Esophagus muscularis mucosa (tissue), 4 donors: ENCODE measurements around the gene OTC. TPM values are rescaled to one million over a fixed set of nuclear protein-coding genes. Genes with fewer than 3 reads are reported as not detected.

ENCODE experiments used
- DNase-seq: peaks from one replicate; pipeline ENCODE4 v3.0.0-alpha.2; 2017; ENCODE audit errors: extremely low spot score
- H3K27ac ChIP-seq, 4 donors: fragments of 200-600 bp; sonication (generic); replicated peaks in 1 of 4; 1 replicate in 3 of 4; 2 replicates in 1 of 4; pipeline ENCODE4 v1.5.1; 2016 to 2019; ENCODE audit warnings: mild to moderate bottlenecking in 1 of 4
- H3K27me3 ChIP-seq, 4 donors: fragments of 200-600 bp; sonication (generic); one replicate each; pipeline versions ENCODE4 v1.5.1 to v1.6.0; 2016 to 2019
- H3K36me3 ChIP-seq, 4 donors: fragments of 200-600 bp; sonication (generic); one replicate each; pipeline ENCODE4 v1.5.1; 2016 to 2019
- H3K4me1 ChIP-seq, 4 donors: fragments of 200-600 bp; sonication (generic); one replicate each; pipeline ENCODE4 v1.5.1; 2016 to 2019
- H3K4me3 ChIP-seq, 4 donors: fragments of 200-600 bp; sonication (generic); 1 replicate in 2 of 4; 2 replicates in 2 of 4; pipeline ENCODE4 v1.5.1; 2016 to 2019; ENCODE audit warnings: mild to moderate bottlenecking in 4 of 4, moderate library complexity in 1 of 4
- H3K9me3 ChIP-seq, 4 donors: fragments of 200-600 bp; sonication (generic); 1 replicate in 3 of 4; 2 replicates in 1 of 4; pipeline ENCODE4 v1.5.1; 2016 to 2019
- CTCF ChIP-seq, 3 experiments: fragments of 200-600 bp in 2 of 3; fragments of 450-650 bp in 1 of 3; sonication (generic) in 2 of 3; IDR thresholded peaks; one replicate each; pipeline ENCODE4 v1.5.1; 2017 to 2019; ENCODE audit warnings: antibody characterized with exemption in 3 of 3, mild to moderate bottlenecking in 2 of 3, moderate library complexity in 1 of 3
- EP300 ChIP-seq: sonication (generic); formaldehyde crosslinking; IDR thresholded peaks from one replicate; pipeline ENCODE4 v1.6.1; 2017; ENCODE audit warnings: antibody characterized with exemption
- POLR2A ChIP-seq: fragments of 450-650 bp; IDR thresholded peaks from one replicate; pipeline ENCODE4 v1.6.1; 2017; ENCODE audit warnings: antibody characterized with exemption, moderate library complexity, mild to moderate bottlenecking, low read depth
- POLR2AphosphoS5 ChIP-seq, 2 donors: sonication (generic); formaldehyde crosslinking; IDR thresholded peaks; one replicate each; pipeline ENCODE4 v1.6.1; 2017; ENCODE audit warnings: antibody characterized with exemption in 2 of 2
- WGBS: methylation state at CpG from one replicate; pipeline ENCODE4 v1.1.5; 2018; 5-methylcytosine and 5-hydroxymethylcytosine counted together
- intact Hi-C: fragments of 100-400 bp; cut with DNase I; formaldehyde crosslinking; loops from one replicate; pipeline ENCODE4 v1.15.1; 2023
- total RNA-seq, 4 donors: library from RNA; depleted of rRNA; stranded (reverse); fragments of >200 nt; gene quantifications; one replicate each; pipeline versions ENCODE4 v1.1.0 to v1.2.1, GENCODE V29; 2016

Gene OTC
- total RNA-seq, 4 donors from 2014 or later: 0.23 to 0.42 (median 0.33) TPM; not detected in 1

GRCh38 chrX:38346150-38346549 is 6.3 kb upstream of the OTC start:
- Histone ChIP-seq H3K36me3 (no peaks in the 10 kb centered on the region), H3K4me1 (no peaks in the 10 kb centered on the region), H3K27me3 (peaks cover 0 to 5% (median 0%) of the 10 kb centered on the region in 4 donors), H3K4me3 (no peak overlapping the region), H3K9me3 (no peaks in the 10 kb centered on the region), H3K27ac (no peak overlapping the region)
- DNase-seq: no peak
- 75% methylated on average over 5 of the region's 5 CpGs for WGBS
- intact Hi-C loops: no loop called here
- no peak for TF ChIP-seq CTCF (IDR thresholded peaks at IDR 0.05)
- no peak for TF ChIP-seq EP300
- no peak for TF ChIP-seq POLR2A
- TF ChIP-seq POLR2AphosphoS5 (IDR thresholded peaks at IDR 0.05): no peak

- no peaks in the 10 kb centered on the region for H3K36me3 ChIP-seq
- intact Hi-C loops: no loop called here
- peaks cover 0 to 5% (median 0%) of the 10 kb centered on the region in 4 donors for H3K27me3 ChIP-seq
- TF ChIP-seq EP300 (no peak), POLR2A (no peak), CTCF (IDR thresholded peaks at IDR 0.05) (no peak), POLR2AphosphoS5 (IDR thresholded peaks at IDR 0.05) (no peak)
- H3K4me3 ChIP-seq: no peak overlapping the region
- DNase-seq: no peak
- no peaks in the 10 kb centered on the region for H3K4me1 ChIP-seq
- 86% methylated on average over 2 of the region's 2 CpGs for WGBS
- no peaks in the 10 kb centered on the region for H3K9me3 ChIP-seq
- no peak overlapping the region for H3K27ac ChIP-seq
Observed at GRCh38 chrX:38347136-38347535, 5.3 kb upstream of the OTC start.

DNA sequence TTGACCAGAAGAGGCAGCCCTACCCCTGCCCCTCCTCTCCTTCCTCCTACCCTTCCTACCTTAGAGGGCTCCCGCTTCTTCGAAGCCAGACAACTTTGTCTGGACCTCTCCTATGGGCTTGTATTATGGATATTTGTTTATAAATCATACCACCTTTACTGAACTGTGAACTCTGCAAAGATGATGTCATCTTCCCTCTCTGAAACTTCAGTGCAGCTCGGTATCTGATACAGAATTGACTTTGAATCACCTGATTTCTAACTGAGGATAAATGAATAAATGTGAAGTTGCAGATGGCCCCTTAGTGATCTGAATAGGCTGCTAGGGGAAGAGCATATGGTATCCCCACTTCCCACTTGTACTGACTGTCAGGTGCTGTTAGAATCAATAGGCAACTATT is 1.1 kb upstream of the OTC start:
- Histone ChIP-seq H3K4me3 (no peak overlapping the region), H3K27me3 (peaks cover 0 to 2% (median 0%) of the 10 kb centered on the region in 4 donors), H3K27ac (no peak overlapping the region), H3K36me3 (no peaks in the 10 kb centered on the region), H3K4me1 (no peaks in the 10 kb centered on the region), H3K9me3 (no peaks in the 10 kb centered on the region)
- TF ChIP-seq EP300 (no peak), CTCF (IDR thresholded peaks at IDR 0.05) (no peak)
- 70% methylated on average over 3 of the region's 3 CpGs for WGBS
- DNase-seq: no peak
- intact Hi-C loops: no loop called here

GRCh38 chrX:38356401-38356800 is 4.0 kb downstream of the OTC start:
- Histone ChIP-seq H3K27ac (no peak overlapping the region), H3K4me3 (no peak overlapping the region), H3K4me1 (no peaks in the 10 kb centered on the region), H3K27me3 (peaks cover 0 to 2% (median 0%) of the 10 kb centered on the region in 4 donors), H3K9me3 (no peaks in the 10 kb centered on the region), H3K36me3 (no peaks in the 10 kb centered on the region)
- WGBS: 73% methylated on average over 8 of the region's 8 CpGs
- TF ChIP-seq EP300 (no peak), POLR2A (no peak), POLR2AphosphoS5 (IDR thresholded peaks at IDR 0.05) (no peak), CTCF (IDR thresholded peaks at IDR 0.05) (no peak)
- no peak for DNase-seq
- intact Hi-C loops: no loop called here
